Measurements from ENCODE around the gene AQP6. TPM values are rescaled to one million over a fixed set of nuclear protein-coding genes. Genes with fewer than 3 reads are reported as not detected.

Gene AQP6
- total RNA-seq, 4 donors from 2014 or later = 0.10 to 0.20 TPM; not detected in 2

GRCh38 chr12:49944718-49945117, 28.0 kb upstream of the AQP6 start:
- no peak for TF ChIP-seq POLR2A (IDR thresholded peaks at IDR 0.05)
- no peak for TF ChIP-seq CTCF (IDR thresholded peaks at IDR 0.05)
- 90 to 92% methylated on average over 3 of the region's 3 CpGs for WGBS, 2 donors
- intact Hi-C loops (cut with DNase I; ENCODE audit: low total_unique reads) = no loop called here
- H3K4me3 ChIP-seq (ENCODE audit: low read depth, poor library complexity, severe bottlenecking) = no peak overlapping the region
- no peak for DNase-seq (ENCODE audit: low spot score in 2 of 2)

GRCh38 chr12:49945394-49946080, 27.2 kb upstream of the AQP6 start:
- peak; percentile 63 to 95 for DNase-seq (ENCODE audit: low spot score in 2 of 2)
- TF ChIP-seq CTCF (IDR thresholded peaks at IDR 0.05) (no peak), POLR2A (IDR thresholded peaks at IDR 0.05) (no peak)
- intact Hi-C loops (cut with DNase I; ENCODE audit: low total_unique reads) = no loop called here
- H3K4me3 ChIP-seq (ENCODE audit: low read depth, poor library complexity, severe bottlenecking) = no peak overlapping the region
- 11 to 16% methylated on average over 28 of the region's 28 CpGs for WGBS, 2 donors

GRCh38 chr12:49946086-49946485, 26.7 kb upstream of the AQP6 start:
- no peak overlapping the region for H3K4me3 ChIP-seq (ENCODE audit: low read depth, poor library complexity, severe bottlenecking)
- intact Hi-C loops (cut with DNase I; ENCODE audit: low total_unique reads) = no loop called here
- WGBS, 2 donors = 78 to 80% methylated on average over 9 of the region's 9 CpGs
- TF ChIP-seq CTCF (IDR thresholded peaks at IDR 0.05) (no peak), POLR2A (IDR thresholded peaks at IDR 0.05) (no peak)
- DNase-seq (ENCODE audit: low spot score in 2 of 2) = no peak

- TF ChIP-seq POLR2A (IDR thresholded peaks at IDR 0.05) = no peak
- no peak for TF ChIP-seq CTCF (IDR thresholded peaks at IDR 0.05)
- WGBS, 2 donors = 81 to 83% methylated on average over 3 of the region's 3 CpGs
- intact Hi-C loops (cut with DNase I; ENCODE audit: low total_unique reads) = no loop called here
- H3K4me3 ChIP-seq (ENCODE audit: low read depth, poor library complexity, severe bottlenecking) = no peak overlapping the region
- DNase-seq (ENCODE audit: low spot score in 2 of 2) = no peak
Measured at GRCh38 chr12:49946497-49946896, 26.2 kb upstream of the AQP6 start.

- TF ChIP-seq POLR2A (IDR thresholded peaks at IDR 0.05) = no peak
- TF ChIP-seq CTCF (IDR thresholded peaks at IDR 0.05) = no peak
- intact Hi-C loops (cut with DNase I; ENCODE audit: low total_unique reads) = no loop called here
- 63 to 67% methylated on average over 7 of the region's 7 CpGs for WGBS, 2 donors
- H3K4me3 ChIP-seq (ENCODE audit: low read depth, poor library complexity, severe bottlenecking) = no peak overlapping the region
- DNase-seq (ENCODE audit: low spot score in 2 of 2) = no peak
Measured at GRCh38 chr12:49947593-49948226, 25.0 kb upstream of the AQP6 start.
